Upper lobe of left lung (tissue), 6 donors: ENCODE measurements around the gene SELENON. TPM values are rescaled to one million over a fixed set of nuclear protein-coding genes. Genes with fewer than 3 reads are reported as not detected.
A peak's percentile ranks its signal among the peaks of the same experiment; 100 is the strongest.

Experiments
- ATAC-seq, 2 donors: fragments of 200-7000 bp; cut with Tn5 transposase; one replicate each; pipeline ENCODE4 v1.9.1; 2022; ENCODE audit warnings: mild to moderate bottlenecking in 2 of 2, moderate library complexity in 2 of 2; ENCODE audit not compliant: low FRiP score in 2 of 2
- DNase-seq, 2 donors: peaks; one replicate each; pipeline ENCODE4 v3.0.0-alpha.2; 2019 to 2020
- H3K27ac ChIP-seq, 4 donors: fragments of 200-600 bp; sonication (generic); one replicate each; pipeline ENCODE4 v1.5.1; 2016 to 2019
- H3K27me3 ChIP-seq, 4 donors: fragments of 200-600 bp; sonication (generic); one replicate each; pipeline ENCODE4 v1.5.1; 2017 to 2019
- H3K36me3 ChIP-seq, 4 donors: fragments of 200-600 bp; sonication (generic); one replicate each; pipeline ENCODE4 v1.5.1; 2016 to 2019
- H3K4me1 ChIP-seq, 4 donors: fragments of 200-600 bp; sonication (generic); one replicate each; pipeline ENCODE4 v1.5.1; 2018 to 2019
- H3K4me3 ChIP-seq, 4 donors: fragments of 200-600 bp; sonication (generic); one replicate each; pipeline ENCODE4 v1.5.1; 2017 to 2019; ENCODE audit warnings: mild to moderate bottlenecking in 2 of 4, moderate library complexity in 1 of 4
- H3K9me3 ChIP-seq, 4 donors: fragments of 200-600 bp; sonication (generic); one replicate each; pipeline ENCODE4 v1.5.1; 2018 to 2019
- CTCF ChIP-seq, 6 experiments: fragments of 450-650 bp in 4 of 6; fragments of 200-600 bp in 2 of 6; sonication (generic) in 2 of 6; IDR thresholded peaks; one replicate each; pipeline ENCODE4 v1.5.1; 2016 to 2019; ENCODE audit warnings: antibody characterized with exemption in 6 of 6
- EP300 ChIP-seq, 4 donors: sonication (generic); formaldehyde crosslinking; IDR thresholded peaks; one replicate each; pipeline ENCODE4 v1.5.1; 2017; ENCODE audit warnings: antibody characterized with exemption in 4 of 4, control low read depth in 2 of 4
- POLR2A ChIP-seq, 4 donors: fragments of 450-650 bp; IDR thresholded peaks; one replicate each; pipeline ENCODE4 v1.5.1; 2016 to 2017; ENCODE audit warnings: antibody characterized with exemption in 4 of 4, mild to moderate bottlenecking in 2 of 4
- POLR2AphosphoS5 ChIP-seq, 2 donors: sonication (generic); formaldehyde crosslinking; IDR thresholded peaks; one replicate each; pipeline ENCODE4 v1.5.1; 2017; ENCODE audit warnings: antibody characterized with exemption in 2 of 2
- WGBS, 2 donors: methylation state at CpG; one replicate each; pipeline ENCODE4 v1.1.5; 2017 to 2018; 5-methylcytosine and 5-hydroxymethylcytosine counted together
- total RNA-seq, 6 donors: library from RNA; depleted of rRNA in 4 of 6; stranded (reverse); fragments of >200 nt in 4 of 6; gene quantifications; one replicate each; pipeline versions ENCODE4 v1.1.0 to v1.2.1, GENCODE V29; 2016 to 2021
- donor health status: DM: no; HTN: no; CAD: no; lungs with moderate emphysema.
- donor health status: DM: no; HTN: yes; CAD: no; lungs with severe emphysema.

The SELENON gene
- total RNA-seq, 6 donors from 2014 or later: 22.0 to 91.1 (median 60.5) TPM

DNA sequence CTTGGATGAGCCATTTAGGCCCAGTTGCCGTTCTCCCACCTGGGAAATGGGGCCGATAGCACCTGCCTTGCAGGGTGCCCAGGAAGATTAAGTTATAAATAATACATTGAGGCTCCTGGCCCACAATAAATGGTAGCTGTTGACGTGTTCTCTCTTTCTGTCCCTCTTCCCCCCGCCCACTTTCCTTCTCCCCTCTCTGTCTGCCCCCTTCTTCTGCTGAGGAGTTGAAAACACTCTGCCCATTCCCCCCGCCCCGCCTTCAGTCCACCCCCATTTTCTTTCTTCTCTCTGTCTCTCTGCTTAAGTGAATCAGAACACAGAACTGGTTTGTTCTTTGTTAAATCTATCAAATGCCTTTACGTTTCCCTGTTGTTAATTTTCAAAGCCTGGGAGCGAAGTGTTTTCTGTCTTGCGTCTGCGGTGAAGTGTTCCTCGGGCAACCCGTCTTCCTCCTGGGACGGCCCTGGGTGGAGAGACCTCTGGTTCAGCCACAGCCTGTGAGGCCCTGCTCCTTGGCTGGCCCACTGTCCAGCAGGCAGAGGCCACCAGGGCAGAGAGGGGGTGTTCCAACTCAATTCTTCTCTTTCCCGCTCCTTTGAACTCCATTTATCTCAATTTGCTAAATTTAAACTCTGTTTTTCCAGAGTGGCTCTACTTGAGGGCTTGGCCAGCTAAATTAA is 29.3 kb upstream of the SELENON start:
- TF ChIP-seq POLR2AphosphoS5 (IDR thresholded peaks at IDR 0.05): no peak
- no peak for TF ChIP-seq EP300 (IDR thresholded peaks at IDR 0.05)
- TF ChIP-seq CTCF (IDR thresholded peaks at IDR 0.05): no peak
- no peak for TF ChIP-seq POLR2A (IDR thresholded peaks at IDR 0.05)
- Histone ChIP-seq H3K9me3 (no peaks in the 10 kb centered on the region), H3K27ac (peak overlapping the region in 2 of 4 donors; percentile 27 to 43), H3K36me3 (peaks cover 0 to 7% (median 0%) of the 10 kb centered on the region in 4 donors), H3K27me3 (no peaks in the 10 kb centered on the region), H3K4me1 (peaks cover 2 to 29% (median 14%) of the 10 kb centered on the region in 4 donors), H3K4me3 (no peak overlapping the region)
- 75 to 80% methylated on average over 14 of the region's 14 CpGs for WGBS, 2 donors
- no peak for ATAC-seq
- DNase-seq: no peak

DNA sequence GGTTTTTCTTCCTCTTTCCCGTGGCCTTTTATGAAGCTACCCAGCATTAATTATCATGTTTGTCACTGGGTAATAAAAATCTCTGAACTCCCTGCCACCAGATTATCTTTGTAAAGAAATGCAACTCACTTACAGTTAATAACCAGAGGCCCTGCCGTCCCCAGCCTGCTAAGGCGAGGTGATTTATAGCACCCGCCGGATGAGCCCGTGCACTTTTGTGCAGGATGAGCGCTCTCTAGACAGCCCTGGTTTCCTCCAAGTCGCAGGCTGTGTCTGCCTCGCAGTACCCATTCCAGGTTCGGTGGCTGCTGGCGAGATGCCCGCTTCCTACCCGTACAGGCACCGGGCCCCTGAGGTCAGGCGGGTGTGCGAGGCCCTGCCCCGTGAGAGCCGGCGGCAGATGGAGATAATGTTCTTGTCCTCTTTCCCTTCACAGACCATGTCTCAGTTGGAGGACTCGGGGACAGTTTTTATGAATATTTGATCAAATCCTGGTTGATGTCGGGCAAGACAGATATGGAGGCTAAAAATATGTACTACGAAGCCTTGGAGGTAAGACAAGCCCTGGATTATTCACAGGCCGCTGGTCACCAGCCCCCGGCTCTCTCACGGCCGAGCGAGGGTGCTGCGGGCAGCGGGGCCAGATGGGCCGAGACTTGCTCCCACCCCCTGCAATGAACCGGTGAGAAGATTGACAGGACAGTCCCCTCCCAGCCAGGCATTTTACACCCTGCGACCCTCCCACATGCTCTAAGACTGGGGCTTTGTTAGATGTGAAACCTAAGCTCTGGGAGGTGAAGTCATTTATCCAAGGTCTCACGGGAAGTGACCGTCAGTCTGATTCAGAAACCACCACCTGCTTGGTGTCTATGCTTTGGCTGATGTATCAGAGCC is 28.5 kb upstream of the SELENON start:
- 53% methylated on average over 23 to 34 of the region's 34 CpGs for WGBS, 2 donors
- Histone ChIP-seq H3K27me3 (no peaks in the 10 kb centered on the region), H3K27ac (peak overlapping the region in 2 of 4 donors; percentile 27 to 43), H3K4me1 (peaks cover 2 to 29% (median 14%) of the 10 kb centered on the region in 4 donors), H3K9me3 (no peaks in the 10 kb centered on the region), H3K4me3 (no peak overlapping the region), H3K36me3 (peaks cover 0 to 7% (median 0%) of the 10 kb centered on the region in 4 donors)
- TF ChIP-seq POLR2A (IDR thresholded peaks at IDR 0.05) (no peak), POLR2AphosphoS5 (IDR thresholded peaks at IDR 0.05) (no peak)
- no peak for ATAC-seq
- peak; percentile 42 to 76 for DNase-seq

DNA sequence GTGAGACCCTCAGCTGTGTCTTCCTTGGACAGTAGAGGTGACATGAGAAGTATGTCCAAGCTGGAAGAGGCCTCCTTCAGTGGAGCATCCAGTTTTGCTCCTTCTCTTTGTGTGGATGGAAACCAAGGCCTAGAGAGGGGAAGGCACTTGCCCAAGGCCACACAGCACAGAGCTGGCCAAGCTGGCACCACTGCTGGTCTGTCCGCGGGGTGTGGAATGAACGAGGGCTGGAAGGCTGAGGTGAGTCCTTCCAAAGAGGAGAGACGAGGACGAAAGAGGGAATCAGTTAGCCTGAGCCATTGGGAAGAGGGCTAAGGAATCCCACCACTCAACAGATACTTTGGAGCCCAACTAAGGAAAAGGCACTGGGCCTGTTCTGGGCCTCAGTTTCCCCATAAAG is 27.8 kb upstream of the SELENON start:
- no peaks in the 10 kb centered on the region for H3K27me3 ChIP-seq
- peaks cover 2 to 29% (median 14%) of the 10 kb centered on the region in 4 donors for H3K4me1 ChIP-seq
- no peak overlapping the region for H3K4me3 ChIP-seq
- TF ChIP-seq POLR2A (IDR thresholded peaks at IDR 0.05): no peak
- TF ChIP-seq CTCF (IDR thresholded peaks at IDR 0.05): no peak
- no peak for TF ChIP-seq POLR2AphosphoS5 (IDR thresholded peaks at IDR 0.05)
- TF ChIP-seq EP300 (IDR thresholded peaks at IDR 0.05): no peak
- no peak overlapping the region for H3K27ac ChIP-seq
- H3K9me3 ChIP-seq: no peaks in the 10 kb centered on the region
- whole genome bisulfite sequencing, 2 donors: 96 to 100% methylated on average over 5 of the region's 5 CpGs
- H3K36me3 ChIP-seq: peaks cover 0 to 7% (median 0%) of the 10 kb centered on the region in 4 donors
- ATAC-seq: no peak
- no peak for DNase-seq

DNA sequence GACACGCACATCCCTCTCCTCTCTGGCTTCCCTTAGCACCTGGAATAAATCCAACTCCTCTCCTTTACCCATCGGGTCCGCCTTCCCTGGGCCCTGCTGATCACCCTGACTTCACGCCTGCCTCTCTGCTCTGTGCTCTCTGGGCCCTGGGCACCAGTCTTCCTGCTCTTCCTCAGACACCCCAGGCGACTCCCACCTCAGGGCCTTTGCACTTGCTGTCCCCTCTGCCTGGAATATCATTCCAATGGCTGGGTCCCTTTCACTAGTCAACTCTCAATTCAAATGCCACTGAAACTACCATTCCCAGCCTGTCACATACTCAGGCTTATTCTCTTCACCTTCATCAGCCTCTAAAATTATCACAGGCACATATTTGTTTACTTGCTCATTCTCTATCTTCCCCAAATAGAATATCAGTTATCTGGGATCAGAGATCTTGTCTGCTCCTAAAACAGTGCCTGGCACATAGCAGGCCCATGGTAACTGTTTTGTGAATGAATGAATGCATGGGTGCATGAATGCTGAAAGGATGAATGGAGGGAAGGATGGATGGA is 27.2 kb upstream of the SELENON start:
- DNase-seq (no peak), ATAC-seq (no peak)
- no peak overlapping the region for H3K27ac ChIP-seq
- WGBS, 2 donors: 95% methylated on average over 5 of the region's 5 CpGs
- TF ChIP-seq POLR2AphosphoS5 (IDR thresholded peaks at IDR 0.05) (no peak), CTCF (IDR thresholded peaks at IDR 0.05) (no peak), EP300 (IDR thresholded peaks at IDR 0.05) (no peak), POLR2A (IDR thresholded peaks at IDR 0.05) (no peak)
- H3K9me3 ChIP-seq: no peaks in the 10 kb centered on the region
- peaks cover 0 to 13% (median 0%) of the 10 kb centered on the region in 4 donors for H3K36me3 ChIP-seq
- no peaks in the 10 kb centered on the region for H3K27me3 ChIP-seq
- H3K4me1 ChIP-seq: peaks cover 2 to 29% (median 14%) of the 10 kb centered on the region in 4 donors
- H3K4me3 ChIP-seq: no peak overlapping the region
